ENCODE data around the gene TRIP11. TPM values are rescaled to one million over a fixed set of nuclear protein-coding genes. Genes with fewer than 3 reads are reported as not detected.

The TRIP11 gene
- total RNA-seq, 1 donor from 2014 or later = 68.9 TPM

- Histone ChIP-seq H3K4me1 (no peaks in the 10 kb centered on the region), H3K27me3 (no peaks in the 10 kb centered on the region), H3K9me3 (no peaks in the 10 kb centered on the region), H3K27ac (no peak overlapping the region), H3K36me3 (peaks cover 92% of the 10 kb centered on the region), H3K4me3 (no peak overlapping the region)
- no peak for TF ChIP-seq CTCF (IDR thresholded peaks at IDR 0.05)
- no peak for ATAC-seq
- DNase-seq = no peak
- intact Hi-C loops (cut with DNase I) = no loop called here
Observed at GRCh38 chr14:92014040-92014439, 25.8 kb downstream of the TRIP11 start.

- Histone ChIP-seq H3K9me3 (no peaks in the 10 kb centered on the region), H3K27ac (no peak overlapping the region), H3K4me3 (no peak overlapping the region), H3K27me3 (no peaks in the 10 kb centered on the region), H3K4me1 (no peaks in the 10 kb centered on the region), H3K36me3 (peaks cover 100% of the 10 kb centered on the region)
- no peak for TF ChIP-seq CTCF (IDR thresholded peaks at IDR 0.05)
- DNase-seq = no peak
- peak; percentile 67 for ATAC-seq
- intact Hi-C loops (cut with DNase I) = no loop called here
Observed at GRCh38 chr14:92012121-92012748, 27.6 kb downstream of the TRIP11 start.

- Histone ChIP-seq H3K36me3 (peaks cover 99% of the 10 kb centered on the region), H3K27ac (no peak overlapping the region), H3K27me3 (no peaks in the 10 kb centered on the region), H3K4me3 (no peak overlapping the region), H3K9me3 (no peaks in the 10 kb centered on the region), H3K4me1 (no peaks in the 10 kb centered on the region)
- intact Hi-C loops (cut with DNase I) = no loop called here
- DNase-seq (no peak), ATAC-seq (no peak)
- no peak for TF ChIP-seq CTCF (IDR thresholded peaks at IDR 0.05)
Observed at GRCh38 chr14:92010644-92011043, 29.2 kb downstream of the TRIP11 start.

GRCh38 chr14:92009604-92010003, 30.3 kb downstream of the TRIP11 start:
- no peaks in the 10 kb centered on the region for H3K27me3 ChIP-seq
- TF ChIP-seq CTCF (IDR thresholded peaks at IDR 0.05) = no peak
- no peak overlapping the region for H3K27ac ChIP-seq
- no peak overlapping the region for H3K4me3 ChIP-seq
- H3K9me3 ChIP-seq = no peaks in the 10 kb centered on the region
- H3K36me3 ChIP-seq = peaks cover 98% of the 10 kb centered on the region
- H3K4me1 ChIP-seq = no peaks in the 10 kb centered on the region
- intact Hi-C loops (cut with DNase I) = no loop called here
- no peak for DNase-seq
- ATAC-seq = no peak

GRCh38 chr14:92005019-92005418, 34.8 kb downstream of the TRIP11 start:
- Histone ChIP-seq H3K27me3 (no peaks in the 10 kb centered on the region), H3K36me3 (peaks cover 64% of the 10 kb centered on the region), H3K4me1 (no peaks in the 10 kb centered on the region), H3K27ac (no peak overlapping the region), H3K4me3 (no peak overlapping the region), H3K9me3 (no peaks in the 10 kb centered on the region)
- ATAC-seq (no peak), DNase-seq (no peak)
- TF ChIP-seq CTCF (IDR thresholded peaks at IDR 0.05) = no peak
- intact Hi-C loops (cut with DNase I) = no loop called here

GRCh38 chr14:92004062-92004461, 35.8 kb downstream of the TRIP11 start:
- DNase-seq = no peak
- H3K27me3 ChIP-seq = no peaks in the 10 kb centered on the region
- intact Hi-C loops (cut with DNase I) = no loop called here
- ATAC-seq = no peak
- H3K9me3 ChIP-seq = no peaks in the 10 kb centered on the region
- H3K27ac ChIP-seq = no peak overlapping the region
- peaks cover 8% of the 10 kb centered on the region for H3K4me1 ChIP-seq
- peaks cover 55% of the 10 kb centered on the region for H3K36me3 ChIP-seq
- no peak for TF ChIP-seq CTCF (IDR thresholded peaks at IDR 0.05)
- H3K4me3 ChIP-seq = no peak overlapping the region

All from upper lobe of right lung (tissue), 1 donor.